Measurements from ENCODE around the gene IL1R1.
A peak's percentile ranks its signal among the peaks of the same experiment; 100 is the strongest.

DNA sequence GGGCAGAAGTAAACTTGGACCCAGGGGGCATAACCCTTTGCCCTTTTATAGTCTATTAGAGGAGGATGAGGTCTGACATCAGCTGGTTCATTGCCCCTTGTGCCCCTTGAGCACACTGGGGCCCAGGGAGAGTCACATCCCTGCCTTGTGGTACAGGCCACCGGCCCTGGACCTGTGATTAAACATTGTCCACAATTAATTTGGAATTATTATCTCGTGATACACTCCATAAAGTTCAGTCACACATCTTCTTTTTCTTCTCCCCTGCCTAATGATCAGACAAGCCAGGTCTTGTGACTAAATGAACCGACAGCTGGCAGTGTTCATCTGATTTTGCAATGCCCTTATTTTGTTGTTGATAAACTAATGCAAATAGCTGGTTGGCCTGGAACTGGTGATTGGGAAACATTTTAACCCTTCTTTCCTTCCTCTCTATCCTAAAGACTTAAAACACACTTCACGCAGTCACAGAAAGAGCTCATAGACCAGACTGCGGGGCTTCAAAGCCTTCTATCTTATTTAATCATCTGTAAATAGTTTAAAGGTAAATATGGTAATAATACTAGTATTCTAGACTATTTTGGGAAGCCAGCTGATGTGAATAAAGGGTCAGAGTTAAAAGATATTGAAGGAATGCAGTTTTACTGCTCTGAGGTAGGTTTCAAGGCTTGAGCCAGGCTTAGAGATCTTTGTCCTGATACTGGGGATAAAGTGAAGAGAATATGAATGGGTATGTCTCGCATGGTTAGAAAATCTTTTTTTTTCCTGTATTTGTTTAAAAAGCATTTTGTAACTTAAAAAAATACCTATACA is 13.4 kb downstream of the IL1R1 start:
- TF ChIP-seq, protein P1, sequence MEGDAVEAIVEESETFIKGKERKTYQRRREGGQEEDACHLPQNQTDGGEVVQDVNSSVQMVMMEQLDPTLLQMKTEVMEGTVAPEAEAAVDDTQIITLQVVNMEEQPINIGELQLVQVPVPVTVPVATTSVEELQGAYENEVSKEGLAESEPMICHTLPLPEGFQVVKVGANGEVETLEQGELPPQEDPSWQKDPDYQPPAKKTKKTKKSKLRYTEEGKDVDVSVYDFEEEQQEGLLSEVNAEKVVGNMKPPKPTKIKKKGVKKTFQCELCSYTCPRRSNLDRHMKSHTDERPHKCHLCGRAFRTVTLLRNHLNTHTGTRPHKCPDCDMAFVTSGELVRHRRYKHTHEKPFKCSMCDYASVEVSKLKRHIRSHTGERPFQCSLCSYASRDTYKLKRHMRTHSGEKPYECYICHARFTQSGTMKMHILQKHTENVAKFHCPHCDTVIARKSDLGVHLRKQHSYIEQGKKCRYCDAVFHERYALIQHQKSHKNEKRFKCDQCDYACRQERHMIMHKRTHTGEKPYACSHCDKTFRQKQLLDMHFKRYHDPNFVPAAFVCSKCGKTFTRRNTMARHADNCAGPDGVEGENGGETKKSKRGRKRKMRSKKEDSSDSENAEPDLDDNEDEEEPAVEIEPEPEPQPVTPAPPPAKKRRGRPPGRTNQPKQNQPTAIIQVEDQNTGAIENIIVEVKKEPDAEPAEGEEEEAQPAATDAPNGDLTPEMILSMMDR (IDR thresholded peaks at IDR 0.05) = no peak
- TF ChIP-seq POLR2A (IDR thresholded peaks at IDR 0.05) = no peak
- TF ChIP-seq POLR2AphosphoS5 (IDR thresholded peaks at IDR 0.05; ENCODE audit: insufficient read depth in 1 of 2, low read depth in 1 of 2) = peak; percentile 66 to 92
